ENCODE data around the gene TMC6.

- TF ChIP-seq POLR2A (IDR thresholded peaks at IDR 0.05) (peak; percentile 62 to 88 (median 85)), CTCF (IDR thresholded peaks at IDR 0.05) (no peak)
These were observed at the start of gene TMC6 for GRCh38 chr17:78128551-78129350.
